ENCODE data around the gene RNF2. TPM values are rescaled to one million over a fixed set of nuclear protein-coding genes. Genes with fewer than 3 reads are reported as not detected.

RNF2 gene
- total and polyA plus RNA-seq, 2 experiments from 2014 or later: 18.2 to 19.6 TPM

- peaks cover 10% of the 10 kb centered on the region for H3K4me1 ChIP-seq (ENCODE audit: insufficient read depth)
Observed at GRCh38 chr1:185042737-185043136, 2.6 kb upstream of the RNF2 start.

GRCh38 chr1:185044387-185044786 lies 971 bp upstream of the RNF2 start:
- Histone ChIP-seq H3K27me3 (replicated peaks; ENCODE audit: insufficient read depth) (no peaks in the 10 kb centered on the region), H3K36me3 (ENCODE audit: low read depth) (no peaks in the 10 kb centered on the region), H3K4me1 (ENCODE audit: insufficient read depth) (peaks cover 17% of the 10 kb centered on the region), H3K4me3 (no peak overlapping the region), H3K27ac (peak overlapping the region; percentile 61), H2AFZ (peak overlapping the region; percentile 89), H3K4me2 (ENCODE audit: unreplicated experiment) (no peak overlapping the region), H3K9me2 (ENCODE audit: insufficient read depth) (no peaks in the 10 kb centered on the region), H3K79me2 (ENCODE audit: insufficient read depth) (peaks cover 31% of the 10 kb centered on the region), H4K20me1 (ENCODE audit: insufficient read depth) (peaks cover 26% of the 10 kb centered on the region), H3K9me3 (ENCODE audit: low read depth) (no peaks in the 10 kb centered on the region), H3K9ac (no peak overlapping the region), H3F3A (ENCODE audit: insufficient read depth) (peaks cover 32% of the 10 kb centered on the region)
- TF ChIP-seq EZH2 (IDR thresholded peaks at IDR 0.05; ENCODE audit: insufficient read depth, poor library complexity, severe bottlenecking) (no peak), EZH2phosphoT487 (IDR thresholded peaks at IDR 0.05; ENCODE audit: insufficient read depth, low read depth) (no peak)
- in situ Hi-C loops (cut with MboI): no loop called here
- WGBS, 2 experiments (ENCODE audit: low coverage in 1 of 2, low lambda C conversion rate in 2 of 2, missing lambda C conversion rate in 2 of 2): 84 to 90% methylated on average over 8 of the region's 8 CpGs
- DNase-seq: peak; percentile 3

More at GRCh38 chr1:185042737-185043136, 2.6 kb upstream of the RNF2 start:
- Histone ChIP-seq H4K20me1 (ENCODE audit: insufficient read depth) (peaks cover 12% of the 10 kb centered on the region), H3K79me2 (ENCODE audit: insufficient read depth) (peaks cover 15% of the 10 kb centered on the region), H3K9me2 (ENCODE audit: insufficient read depth) (no peaks in the 10 kb centered on the region), H3K36me3 (ENCODE audit: low read depth) (no peaks in the 10 kb centered on the region), H3K4me3 (no peak overlapping the region), H2AFZ (no peak overlapping the region), H3K4me2 (ENCODE audit: unreplicated experiment) (no peak overlapping the region), H3K27me3 (replicated peaks; ENCODE audit: insufficient read depth) (no peaks in the 10 kb centered on the region), H3K9ac (no peak overlapping the region), H3F3A (ENCODE audit: insufficient read depth) (peaks cover 23% of the 10 kb centered on the region), H3K9me3 (ENCODE audit: low read depth) (no peaks in the 10 kb centered on the region), H3K27ac (no peak overlapping the region)
- WGBS, 2 experiments (ENCODE audit: low coverage in 1 of 2, low lambda C conversion rate in 2 of 2, missing lambda C conversion rate in 2 of 2): 57 to 61% methylated on average over 6 of the region's 6 CpGs
- no peak for DNase-seq
- TF ChIP-seq EZH2 (IDR thresholded peaks at IDR 0.05; ENCODE audit: insufficient read depth, poor library complexity, severe bottlenecking): no peak
- TF ChIP-seq EZH2phosphoT487 (IDR thresholded peaks at IDR 0.05; ENCODE audit: insufficient read depth, low read depth): no peak
- in situ Hi-C loops (cut with MboI): no loop called here

- Histone ChIP-seq H3K36me3 (ENCODE audit: low read depth) (no peaks in the 10 kb centered on the region), H3K4me1 (ENCODE audit: insufficient read depth) (peaks cover 17% of the 10 kb centered on the region), H3K9ac (peak overlapping the region; percentile 86), H3K9me3 (ENCODE audit: low read depth) (no peaks in the 10 kb centered on the region), H3K79me2 (ENCODE audit: insufficient read depth) (peaks cover 47% of the 10 kb centered on the region), H3K4me2 (ENCODE audit: unreplicated experiment) (peak overlapping the region; percentile 100), H3K9me2 (ENCODE audit: insufficient read depth) (no peaks in the 10 kb centered on the region), H4K20me1 (ENCODE audit: insufficient read depth) (peaks cover 35% of the 10 kb centered on the region), H3K27me3 (replicated peaks; ENCODE audit: insufficient read depth) (no peaks in the 10 kb centered on the region), H3K4me3 (peak overlapping the region; percentile 96), H3K27ac (peak overlapping the region; percentile 61), H2AFZ (peak overlapping the region; percentile 89), H3F3A (ENCODE audit: insufficient read depth) (peaks cover 32% of the 10 kb centered on the region)
- 0 to 2% methylated on average over 44 to 46 of the region's 52 CpGs for WGBS, 2 experiments (ENCODE audit: low coverage in 1 of 2, low lambda C conversion rate in 2 of 2, missing lambda C conversion rate in 2 of 2)
- in situ Hi-C loops (cut with MboI): no loop called here
- DNase-seq: peak; percentile 78
- TF ChIP-seq EZH2phosphoT487 (IDR thresholded peaks at IDR 0.05; ENCODE audit: insufficient read depth, low read depth) (no peak), EZH2 (IDR thresholded peaks at IDR 0.05; ENCODE audit: insufficient read depth, poor library complexity, severe bottlenecking) (no peak)
Observed at GRCh38 chr1:185045814-185046492, 595 bp downstream of the RNF2 start.

GRCh38 chr1:185046668-185047067 lies 1.3 kb downstream of the RNF2 start:
- no peaks in the 10 kb centered on the region for H3K9me2 ChIP-seq (ENCODE audit: insufficient read depth)
- H4K20me1 ChIP-seq (ENCODE audit: insufficient read depth): peaks cover 40% of the 10 kb centered on the region
- peak overlapping the region; percentile 86 for H3K9ac ChIP-seq
- H3K4me3 ChIP-seq: peak overlapping the region; percentile 96
- no peak overlapping the region for H3K27ac ChIP-seq
- no peaks in the 10 kb centered on the region for H3K9me3 ChIP-seq (ENCODE audit: low read depth)
- 0 to 1% methylated on average over 5 of the region's 5 CpGs for WGBS, 2 experiments (ENCODE audit: low coverage in 1 of 2, low lambda C conversion rate in 2 of 2, missing lambda C conversion rate in 2 of 2)
- DNase-seq: peak; percentile 4
- peak overlapping the region; percentile 89 for H2AFZ ChIP-seq
- H3K79me2 ChIP-seq (ENCODE audit: insufficient read depth): peaks cover 54% of the 10 kb centered on the region
- H3K36me3 ChIP-seq (ENCODE audit: low read depth): no peaks in the 10 kb centered on the region
- in situ Hi-C loops (cut with MboI): no loop called here
- H3F3A ChIP-seq (ENCODE audit: insufficient read depth): peaks cover 32% of the 10 kb centered on the region
- H3K4me2 ChIP-seq (ENCODE audit: unreplicated experiment): peak overlapping the region; percentile 100
- H3K4me1 ChIP-seq (ENCODE audit: insufficient read depth): peaks cover 17% of the 10 kb centered on the region
- H3K27me3 ChIP-seq (replicated peaks; ENCODE audit: insufficient read depth): no peaks in the 10 kb centered on the region
- no peak for TF ChIP-seq EZH2phosphoT487 (IDR thresholded peaks at IDR 0.05; ENCODE audit: insufficient read depth, low read depth)
- TF ChIP-seq EZH2 (IDR thresholded peaks at IDR 0.05; ENCODE audit: insufficient read depth, poor library complexity, severe bottlenecking): no peak
